HepG2 (cell line): Measurements from ENCODE around the gene SLC34A3. TPM values are rescaled to one million over a fixed set of nuclear protein-coding genes. Genes with fewer than 3 reads are reported as not detected.

ENCODE experiments used
- ARNTL ChIP-seq: sonication (generic); formaldehyde crosslinking; IDR thresholded peaks from 2 replicates; pipeline ENCODE4 v1.4.0; 2020; ENCODE audit warnings: mild to moderate bottlenecking, missing genetic modification reagents
- CREB1 ChIP-seq, 2 experiments: fragments of 450-650 bp in 1 of 2; IDR thresholded peaks; 2 replicates each; pipeline ENCODE4 v1.6.1; 2016 to 2017; ENCODE audit warnings: control low read depth in 1 of 2, mild to moderate bottlenecking in 1 of 2, missing compliant biosample characterization in 1 of 2, missing genetic modification characterization in 1 of 2
- ETV6 ChIP-seq: sonication (generic); formaldehyde crosslinking; conservative IDR thresholded peaks from 2 replicates; pipeline ENCODE4 v1.4.0; 2020; ENCODE audit warnings: missing genetic modification reagents
- GMEB1 ChIP-seq: sonication (generic); formaldehyde crosslinking; IDR thresholded peaks from 2 replicates; pipeline ENCODE4 v1.5.1; 2020; ENCODE audit warnings: missing genetic modification reagents, mild to moderate bottlenecking, borderline replicate concordance
- HES4 ChIP-seq: sonication (generic); formaldehyde crosslinking; IDR thresholded peaks from 2 replicates; pipeline ENCODE4 v1.9.0; 2021; ENCODE audit warnings: mild to moderate bottlenecking, missing genetic modification reagents, borderline replicate concordance
- NCOA1 ChIP-seq: sonication (generic); formaldehyde crosslinking; IDR thresholded peaks from 2 replicates; pipeline ENCODE4 v1.9.0; 2021; ENCODE audit warnings: missing genetic modification reagents
- SIN3A ChIP-seq: IDR thresholded peaks from 2 replicates; pipeline ENCODE4 v1.6.1; 2011; ENCODE audit warnings: low read depth, mild to moderate bottlenecking, control low read depth, low read length, borderline replicate concordance
- SOX6 ChIP-seq, 2 experiments: fragments of 450-650 bp in 1 of 2; sonication (generic) in 1 of 2; formaldehyde crosslinking in 1 of 2; IDR thresholded peaks; 2 replicates each; pipeline versions ENCODE4 v1.4.0 to v1.6.1; 2017 to 2020; ENCODE audit warnings: antibody characterized with exemption in 1 of 2, mild to moderate bottlenecking in 1 of 2, missing genetic modification reagents in 1 of 2
- STAG1 ChIP-seq: sonication (generic); formaldehyde crosslinking; IDR thresholded peaks from 2 replicates; pipeline ENCODE4 v1.4.0; 2020; ENCODE audit warnings: missing genetic modification reagents
- YEATS4 ChIP-seq: sonication (generic); formaldehyde crosslinking; IDR thresholded peaks from 2 replicates; pipeline ENCODE4 v1.4.0; 2020; ENCODE audit warnings: missing genetic modification reagents, borderline replicate concordance
- ZBTB4 ChIP-seq: sonication (generic); formaldehyde crosslinking; IDR thresholded peaks from 2 replicates; pipeline ENCODE4 v1.4.0; 2020; ENCODE audit warnings: missing genetic modification reagents, mild to moderate bottlenecking, borderline replicate concordance
- ZNF260 ChIP-seq: sonication (generic); formaldehyde crosslinking; IDR thresholded peaks from 2 replicates; pipeline ENCODE4 v1.4.0; 2020; ENCODE audit warnings: missing genetic modification reagents, low read depth, mild to moderate bottlenecking, borderline replicate concordance
- ZNF44 ChIP-seq: sonication (generic); formaldehyde crosslinking; IDR thresholded peaks from 2 replicates; pipeline ENCODE4 v1.5.1; 2020; ENCODE audit warnings: mild to moderate bottlenecking, missing genetic modification reagents
- ZNF614 ChIP-seq: IDR thresholded peaks from 2 replicates; pipeline ENCODE4 v1.6.1; 2018; ENCODE audit warnings: missing biosample characterization, missing genetic modification reagents, inconsistent platforms, borderline replicate concordance
- ZNF768 ChIP-seq: sonication (generic); formaldehyde crosslinking; IDR thresholded peaks from 2 replicates; pipeline ENCODE4 v1.4.0; 2020; ENCODE audit warnings: missing genetic modification reagents
- polyA plus RNA-seq, 8 experiments: library from polyadenylated mRNA; depleted of rRNA in 3 of 8; stranded (reverse) in 7 of 8; unstranded in 1 of 8; fragments of >200 nt; fragmentation: Illumina TruSeq in 4 of 8; extraction: Trizol in 4 of 8; gene quantifications; 2 replicates each; pipeline versions ENCODE4 v1.2.1 to v1.2.3, GENCODE V29; 2011 to 2016; ENCODE audit warnings: low read depth in 4 of 8, missing spikeins in 1 of 8, mixed read lengths in 1 of 8; ENCODE audit not compliant: insufficient read depth in 1 of 8
- total RNA-seq, 5 experiments: library from RNA; depleted of rRNA; stranded (reverse); fragments of >200 nt; fragmentation: Illumina TruSeq; extraction: Trizol; gene quantifications; 2 replicates each; pipeline ENCODE4 v1.2.3, GENCODE V29; 2016; ENCODE audit warnings: low read depth in 1 of 5
- TF ChIP-seq, protein P1 (sequence below): sonication (generic); formaldehyde crosslinking; IDR thresholded peaks from 2 replicates; pipeline ENCODE4 v1.5.0; 2020; ENCODE audit warnings: mild to moderate bottlenecking, missing genetic modification reagents
- TF ChIP-seq, protein P2 (sequence below): sonication (generic); formaldehyde crosslinking; IDR thresholded peaks from 2 replicates; pipeline ENCODE4 v1.4.0; 2020; ENCODE audit warnings: mild to moderate bottlenecking, missing genetic modification reagents
- TF ChIP-seq, protein P3 (sequence below): sonication (generic); formaldehyde crosslinking; IDR thresholded peaks from 2 replicates; pipeline ENCODE4 v1.8.0; 2022; ENCODE audit warnings: mild to moderate bottlenecking, missing genetic modification reagents, moderate library complexity
- TF ChIP-seq, protein P4 (sequence below): sonication (generic); formaldehyde crosslinking; IDR thresholded peaks from 2 replicates; pipeline ENCODE4 v1.4.0; 2020; ENCODE audit warnings: missing genetic modification reagents, low read depth, mild to moderate bottlenecking, borderline replicate concordance

Gene SLC34A3
- total and polyA plus RNA-seq, 2 of the 13 experiments (the other 11 are each of a cell fraction or from before 2014, with no cell fraction given), result 0.07 to 1.0 TPM

- TF ChIP-seq, protein P1, sequence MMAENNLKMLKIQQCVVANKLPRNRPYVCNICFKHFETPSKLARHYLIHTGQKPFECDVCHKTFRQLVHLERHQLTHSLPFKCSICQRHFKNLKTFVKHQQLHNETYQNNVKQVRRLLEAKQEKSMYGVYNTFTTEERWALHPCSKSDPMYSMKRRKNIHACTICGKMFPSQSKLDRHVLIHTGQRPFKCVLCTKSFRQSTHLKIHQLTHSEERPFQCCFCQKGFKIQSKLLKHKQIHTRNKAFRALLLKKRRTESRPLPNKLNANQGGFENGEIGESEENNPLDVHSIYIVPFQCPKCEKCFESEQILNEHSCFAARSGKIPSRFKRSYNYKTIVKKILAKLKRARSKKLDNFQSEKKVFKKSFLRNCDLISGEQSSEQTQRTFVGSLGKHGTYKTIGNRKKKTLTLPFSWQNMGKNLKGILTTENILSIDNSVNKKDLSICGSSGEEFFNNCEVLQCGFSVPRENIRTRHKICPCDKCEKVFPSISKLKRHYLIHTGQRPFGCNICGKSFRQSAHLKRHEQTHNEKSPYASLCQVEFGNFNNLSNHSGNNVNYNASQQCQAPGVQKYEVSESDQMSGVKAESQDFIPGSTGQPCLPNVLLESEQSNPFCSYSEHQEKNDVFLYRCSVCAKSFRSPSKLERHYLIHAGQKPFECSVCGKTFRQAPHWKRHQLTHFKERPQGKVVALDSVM, result peak; percentile 86
- TF ChIP-seq ZNF260 (CRISPR knock-in tag), result 0 out of 2 replicates have a peak, but pooled peaks have one; percentile 75
- TF ChIP-seq, protein P2, sequence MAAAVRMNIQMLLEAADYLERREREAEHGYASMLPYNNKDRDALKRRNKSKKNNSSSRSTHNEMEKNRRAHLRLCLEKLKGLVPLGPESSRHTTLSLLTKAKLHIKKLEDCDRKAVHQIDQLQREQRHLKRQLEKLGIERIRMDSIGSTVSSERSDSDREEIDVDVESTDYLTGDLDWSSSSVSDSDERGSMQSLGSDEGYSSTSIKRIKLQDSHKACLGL, result peak; percentile 92
- TF ChIP-seq YEATS4, result peak; percentile 93
- 0 out of 2 replicates have a peak, but pooled peaks have one; percentile 43 for TF ChIP-seq ZNF614 (CRISPR knock-in tag)
- TF ChIP-seq GMEB1 (CRISPR knock-in tag), result peak; percentile 41; the same call in 1 of the 2 replicates
- TF ChIP-seq, protein P3, sequence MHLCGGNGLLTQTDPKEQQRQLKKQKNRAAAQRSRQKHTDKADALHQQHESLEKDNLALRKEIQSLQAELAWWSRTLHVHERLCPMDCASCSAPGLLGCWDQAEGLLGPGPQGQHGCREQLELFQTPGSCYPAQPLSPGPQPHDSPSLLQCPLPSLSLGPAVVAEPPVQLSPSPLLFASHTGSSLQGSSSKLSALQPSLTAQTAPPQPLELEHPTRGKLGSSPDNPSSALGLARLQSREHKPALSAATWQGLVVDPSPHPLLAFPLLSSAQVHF, result 0 out of 2 replicates have a peak, but pooled peaks have one; percentile 69
- peak; percentile 91 for TF ChIP-seq HES4 (CRISPR knock-in tag)
- TF ChIP-seq ETV6 (CRISPR knock-in tag), result peak; percentile 73
- TF ChIP-seq, protein P4, sequence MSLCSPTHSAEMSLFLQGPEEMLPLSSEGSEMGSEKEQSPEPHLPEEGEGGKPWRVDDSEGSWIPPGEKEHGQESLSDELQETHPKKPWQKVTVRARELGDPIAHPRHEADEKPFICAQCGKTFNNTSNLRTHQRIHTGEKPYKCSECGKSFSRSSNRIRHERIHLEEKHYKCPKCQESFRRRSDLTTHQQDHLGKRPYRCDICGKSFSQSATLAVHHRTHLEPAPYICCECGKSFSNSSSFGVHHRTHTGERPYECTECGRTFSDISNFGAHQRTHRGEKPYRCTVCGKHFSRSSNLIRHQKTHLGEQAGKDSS (CRISPR knock-in tag), result 0 out of 2 replicates have a peak, but pooled peaks have one; percentile 75
- TF ChIP-seq CREB1 (IDR thresholded peaks at IDR 0.05), result no peak
- TF ChIP-seq CREB1 (CRISPR knock-in tag; IDR thresholded peaks at IDR 0.05), result no peak
- TF ChIP-seq SIN3A, result peak; percentile 43; the same call in 1 of the 2 replicates
- TF ChIP-seq SOX6 (IDR thresholded peaks at IDR 0.05), result no peak
- no peak; the same call in 1 of the 2 replicates for TF ChIP-seq SOX6 (CRISPR knock-in tag; IDR thresholded peaks at IDR 0.05)
- TF ChIP-seq ARNTL (CRISPR knock-in tag), result peak; percentile 81; the same call in 1 of the 2 replicates
- peak; percentile 70; the same call in 1 of the 2 replicates for TF ChIP-seq ZNF44 (CRISPR knock-in tag)
- TF ChIP-seq ZNF768, result peak; percentile 82
- peak; percentile 89; the same call in 1 of the 2 replicates for TF ChIP-seq NCOA1 (CRISPR knock-in tag)
- no peak for TF ChIP-seq ZBTB4 (CRISPR knock-in tag)
- TF ChIP-seq STAG1 (CRISPR knock-in tag), result 0 out of 2 replicates have a peak, but pooled peaks have one; percentile 10
Observed at GRCh38 chr9:137240318-137240840, 9.7 kb downstream of the SLC34A3 start (continued).
